Stomach (tissue), 9 donors: ENCODE results near the gene SLC12A7. TPM values are rescaled to one million over a fixed set of nuclear protein-coding genes. Genes with fewer than 3 reads are reported as not detected.
A peak's percentile ranks its signal among the peaks of the same experiment; 100 is the strongest.

ENCODE experiments used
- DNase-seq, 2 donors: peaks; one replicate each; pipeline versions ENCODE4 v3.0.0 to v3.0.0-alpha.2; 2013 to 2019
- H3K27ac ChIP-seq, 5 donors: fragments of 200-600 bp in 4 of 5; sonication (generic) in 4 of 5; one replicate each; pipeline ENCODE4 v1.5.1; 2013 to 2019; ENCODE audit warnings: mild to moderate bottlenecking in 1 of 5, moderate library complexity in 1 of 5
- H3K27me3 ChIP-seq, 3 donors: fragments of 200-600 bp; sonication (generic); one replicate each; pipeline ENCODE4 v1.5.1; 2017 to 2019; ENCODE audit warnings: mixed run types in 1 of 3
- H3K36me3 ChIP-seq, 4 donors: fragments of 200-600 bp; sonication (generic); 1 replicate in 3 of 4; 2 replicates in 1 of 4; pipeline ENCODE4 v1.5.1; 2016 to 2019
- H3K4me1 ChIP-seq, 4 donors: fragments of 200-600 bp; sonication (generic); one replicate each; pipeline ENCODE4 v1.5.1; 2016 to 2019
- H3K4me3 ChIP-seq, 4 donors: fragments of 200-600 bp; sonication (generic) in 3 of 4; one replicate each; pipeline ENCODE4 v1.5.1; 2016 to 2019; ENCODE audit warnings: mild to moderate bottlenecking in 1 of 4
- H3K9me3 ChIP-seq, 4 donors: fragments of 200-600 bp; sonication (generic); one replicate each; pipeline ENCODE4 v1.5.1; 2016 to 2019
- EP300 ChIP-seq: sonication (generic); formaldehyde crosslinking; IDR thresholded peaks from one replicate; pipeline ENCODE4 v1.6.1; 2017; ENCODE audit warnings: antibody characterized with exemption
- POLR2A ChIP-seq, 4 donors: fragments of 450-650 bp; IDR thresholded peaks; one replicate each; pipeline ENCODE4 v1.6.1; 2016; ENCODE audit warnings: antibody characterized with exemption in 4 of 4, control low read depth in 2 of 4, mild to moderate bottlenecking in 1 of 4, moderate library complexity in 1 of 4
- POLR2AphosphoS5 ChIP-seq, 3 donors: sonication (generic); formaldehyde crosslinking; IDR thresholded peaks; one replicate each; pipeline ENCODE4 v1.6.1; 2016; ENCODE audit warnings: antibody characterized with exemption in 3 of 3
- WGBS, 5 donors: extraction: QIAGEN DNeasy Blood & Tissue Kit in 3 of 5; methylation state at CpG; one replicate each; pipeline versions ENCODE4 v1.1.5 to v1.1.7; 2013 to 2018; 5-methylcytosine and 5-hydroxymethylcytosine counted together
- intact Hi-C: fragments of 100-400 bp; cut with DNase I; formaldehyde crosslinking; loops from one replicate; pipeline ENCODE4 v1.15.1; 2023; ENCODE audit warnings: low total_unique reads
- polyA plus RNA-seq, 3 donors: library from polyadenylated mRNA; stranded (reverse); fragments of 200-250 nt; gene quantifications; one replicate each; pipeline ENCODE4 v1.2.3, GENCODE V29; 2013
- total RNA-seq, 5 donors: library from RNA; depleted of rRNA; stranded (reverse); fragments of >200 nt; gene quantifications; one replicate each; pipeline versions ENCODE4 v1.1.0 to v1.2.3, GENCODE V29; 2014 to 2016
- TF ChIP-seq, protein P1 (sequence below), 7 experiments: fragments of 450-650 bp in 4 of 7; fragments of 200-600 bp in 3 of 7; sonication (generic) in 3 of 7; IDR thresholded peaks; one replicate each; pipeline ENCODE4 v1.5.1; 2016 to 2019; ENCODE audit warnings: antibody characterized with exemption in 7 of 7, control low read depth in 2 of 7, mild to moderate bottlenecking in 1 of 7
- donor health status: healthy with polysubstance abuse.
- donor health status: Bipolar disorder and iron deficiency.
- donor health status: healthy.

Gene SLC12A7
- total and polyA plus RNA-seq, 8 donors = 4.7 to 346 (median 37.7) TPM

DNA sequence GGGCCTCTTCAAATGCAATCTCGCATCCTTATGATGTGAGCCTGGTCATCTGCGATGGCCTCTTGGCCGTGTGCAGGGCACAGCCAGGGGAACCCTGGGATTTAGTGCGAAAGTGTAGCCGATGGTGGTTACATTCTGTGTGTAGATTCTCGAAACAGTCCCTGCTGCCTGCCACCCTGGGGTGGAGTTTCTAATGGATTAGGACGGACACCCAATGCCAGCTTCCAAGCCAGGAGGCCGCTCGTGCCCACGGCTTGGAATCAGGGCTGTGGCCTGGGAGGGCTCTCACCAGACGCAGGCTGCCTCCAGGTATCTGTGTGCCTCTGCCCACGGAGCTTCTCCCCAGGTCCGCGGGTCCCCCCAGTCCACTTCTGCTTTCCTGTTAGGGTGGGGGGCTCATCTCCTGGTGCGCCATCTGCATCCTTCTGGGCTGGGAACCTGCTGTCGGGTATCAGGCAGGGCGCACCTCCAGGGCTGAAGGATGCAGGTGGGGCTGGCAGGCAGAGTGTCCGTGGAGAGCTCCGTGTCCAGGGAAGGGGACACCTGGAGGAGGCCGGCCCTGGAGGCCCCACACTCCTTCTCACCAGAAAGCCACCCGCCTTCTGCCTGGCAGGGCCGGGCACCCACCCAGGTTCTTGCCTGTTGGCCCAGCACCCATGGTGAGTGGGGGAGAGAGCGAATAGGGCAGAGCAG is 3.4 kb upstream of the SLC12A7 start:
- H3K9me3 ChIP-seq = no peaks in the 10 kb centered on the region
- WGBS, 5 donors = 86 to 95% (median 93%) methylated on average over 16 to 23 of the region's 23 CpGs
- peaks cover 0 to 17% (median 0%) of the 10 kb centered on the region in 3 donors for H3K27me3 ChIP-seq
- peaks cover 26 to 49% (median 44%) of the 10 kb centered on the region in 4 donors for H3K4me1 ChIP-seq
- no peak for DNase-seq
- no peak overlapping the region for H3K4me3 ChIP-seq
- TF ChIP-seq POLR2A (IDR thresholded peaks at IDR 0.05) = no peak
- no peak for TF ChIP-seq POLR2AphosphoS5 (IDR thresholded peaks at IDR 0.05)
- H3K36me3 ChIP-seq = no peaks in the 10 kb centered on the region
- H3K27ac ChIP-seq = no peak overlapping the region
- intact Hi-C loops = no loop called here

DNA sequence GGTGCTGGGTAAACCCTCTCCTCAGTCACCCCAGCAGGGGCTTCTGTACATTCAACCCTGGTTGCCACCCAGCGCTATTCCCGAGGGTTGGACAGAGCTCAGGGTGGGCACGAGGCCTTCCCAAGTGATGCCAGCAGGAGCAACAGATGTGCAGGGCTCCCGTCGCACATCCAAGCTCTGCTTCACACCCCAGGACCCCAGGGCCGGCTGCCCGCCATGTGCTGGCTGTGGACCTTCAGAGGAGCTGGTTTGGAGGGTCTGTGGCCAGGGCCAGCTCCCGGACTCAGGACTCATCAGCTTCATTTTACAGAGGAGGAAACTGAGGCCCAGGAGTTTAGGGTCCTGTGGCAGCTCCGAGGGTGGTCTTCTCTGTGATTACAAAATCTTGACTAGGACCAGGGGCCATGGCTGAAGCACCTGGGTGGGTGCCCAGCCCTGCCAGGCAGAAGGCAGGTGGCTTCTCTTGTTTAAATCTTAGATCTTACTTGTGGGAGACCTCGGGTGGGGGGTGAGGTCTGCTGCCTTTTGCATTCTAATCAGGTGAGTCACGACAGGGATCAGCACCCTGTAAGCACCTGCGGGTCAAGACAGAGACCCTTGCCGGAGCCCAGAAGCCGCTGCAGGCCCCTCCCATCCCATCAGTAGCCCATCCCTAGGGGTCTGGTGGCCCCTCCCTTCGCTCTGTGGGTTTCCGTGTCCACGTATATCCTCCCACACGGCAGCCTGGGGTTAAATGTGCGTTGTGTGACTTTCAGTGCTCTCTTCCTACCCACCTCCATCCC is 2.1 kb upstream of the SLC12A7 start:
- 75 to 89% (median 87%) methylated on average over 13 to 19 of the region's 19 CpGs for WGBS, 5 donors
- DNase-seq = no peak
- no peak overlapping the region for H3K4me3 ChIP-seq
- no peaks in the 10 kb centered on the region for H3K9me3 ChIP-seq
- TF ChIP-seq POLR2A (IDR thresholded peaks at IDR 0.05) = no peak
- no peak for TF ChIP-seq EP300
- TF ChIP-seq POLR2AphosphoS5 (IDR thresholded peaks at IDR 0.05) = no peak
- TF ChIP-seq, protein P1, sequence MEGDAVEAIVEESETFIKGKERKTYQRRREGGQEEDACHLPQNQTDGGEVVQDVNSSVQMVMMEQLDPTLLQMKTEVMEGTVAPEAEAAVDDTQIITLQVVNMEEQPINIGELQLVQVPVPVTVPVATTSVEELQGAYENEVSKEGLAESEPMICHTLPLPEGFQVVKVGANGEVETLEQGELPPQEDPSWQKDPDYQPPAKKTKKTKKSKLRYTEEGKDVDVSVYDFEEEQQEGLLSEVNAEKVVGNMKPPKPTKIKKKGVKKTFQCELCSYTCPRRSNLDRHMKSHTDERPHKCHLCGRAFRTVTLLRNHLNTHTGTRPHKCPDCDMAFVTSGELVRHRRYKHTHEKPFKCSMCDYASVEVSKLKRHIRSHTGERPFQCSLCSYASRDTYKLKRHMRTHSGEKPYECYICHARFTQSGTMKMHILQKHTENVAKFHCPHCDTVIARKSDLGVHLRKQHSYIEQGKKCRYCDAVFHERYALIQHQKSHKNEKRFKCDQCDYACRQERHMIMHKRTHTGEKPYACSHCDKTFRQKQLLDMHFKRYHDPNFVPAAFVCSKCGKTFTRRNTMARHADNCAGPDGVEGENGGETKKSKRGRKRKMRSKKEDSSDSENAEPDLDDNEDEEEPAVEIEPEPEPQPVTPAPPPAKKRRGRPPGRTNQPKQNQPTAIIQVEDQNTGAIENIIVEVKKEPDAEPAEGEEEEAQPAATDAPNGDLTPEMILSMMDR (IDR thresholded peaks at IDR 0.05) = no peak
- intact Hi-C loops = no loop called here
- no peak overlapping the region for H3K27ac ChIP-seq
- H3K4me1 ChIP-seq = peaks cover 31 to 50% (median 47%) of the 10 kb centered on the region in 4 donors
- H3K27me3 ChIP-seq = peaks cover 0 to 17% (median 0%) of the 10 kb centered on the region in 3 donors
- H3K36me3 ChIP-seq = no peaks in the 10 kb centered on the region

DNA sequence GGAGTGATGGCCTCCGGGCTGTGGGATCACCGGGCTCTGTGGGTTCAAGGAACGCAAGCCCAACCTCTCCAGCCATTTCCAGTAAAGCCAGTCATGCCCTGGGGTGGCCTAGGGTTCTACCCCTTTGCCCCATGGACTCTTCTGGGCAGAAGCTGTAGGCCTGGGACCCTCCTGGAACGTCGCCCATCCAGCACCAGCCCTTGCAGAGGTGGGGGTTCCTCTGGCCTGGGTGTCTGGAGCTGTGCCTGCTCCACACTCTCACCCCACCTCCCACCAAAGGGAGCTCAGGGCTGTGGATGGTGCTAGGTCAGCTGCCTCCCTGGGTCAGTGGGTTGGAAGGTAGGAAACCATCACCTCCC is 1.4 kb upstream of the SLC12A7 start:
- TF ChIP-seq POLR2AphosphoS5 (IDR thresholded peaks at IDR 0.05) (no peak), EP300 (no peak)
- no peaks in the 10 kb centered on the region for H3K36me3 ChIP-seq
- intact Hi-C loops = no loop called here
- 69 to 89% (median 79%) methylated on average over 3 to 5 of the region's 5 CpGs for WGBS, 5 donors
- peaks cover 0 to 17% (median 0%) of the 10 kb centered on the region in 3 donors for H3K27me3 ChIP-seq
- no peak overlapping the region for H3K4me3 ChIP-seq
- H3K27ac ChIP-seq = peak overlapping the region in 4 of 5 donors; percentile 27 to 60 (median 46)
- H3K9me3 ChIP-seq = no peaks in the 10 kb centered on the region
- peaks cover 24 to 50% (median 47%) of the 10 kb centered on the region in 4 donors for H3K4me1 ChIP-seq
- no peak for DNase-seq

DNA sequence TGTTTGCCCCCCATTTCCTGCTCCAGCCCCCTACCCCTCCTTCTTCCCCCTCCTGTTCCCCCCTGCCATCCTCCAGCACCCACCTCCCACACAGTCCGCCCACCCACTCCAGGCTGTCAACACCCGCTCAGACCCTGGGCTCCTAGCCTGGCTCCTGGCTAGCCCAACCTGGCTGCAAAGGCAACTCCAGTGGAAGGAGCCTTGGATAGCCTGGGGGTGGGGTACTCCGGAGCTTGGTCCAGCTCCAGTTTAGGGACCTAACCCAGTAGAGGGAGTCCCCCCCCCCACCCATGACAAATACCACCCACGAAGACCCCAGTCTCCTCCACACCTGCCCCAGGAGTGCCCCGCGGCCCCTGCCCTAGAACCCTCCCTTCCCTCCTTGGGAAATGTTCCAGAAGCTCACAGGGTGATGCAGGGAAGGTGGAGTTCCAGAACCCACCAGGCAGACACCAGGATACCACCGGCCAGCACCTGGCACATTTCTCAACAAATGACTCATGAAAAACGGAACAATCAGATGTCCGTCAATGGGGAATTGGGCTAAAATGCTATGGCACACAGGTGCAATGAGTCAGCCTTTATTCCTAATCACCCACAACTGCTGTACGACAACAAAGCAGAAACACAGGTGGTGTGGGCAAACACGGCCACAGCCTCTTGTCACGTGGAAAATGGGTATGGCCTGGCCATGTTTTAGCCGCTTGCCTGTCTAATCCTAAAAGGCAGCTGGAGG is 901 bp upstream of the SLC12A7 start:
- peak overlapping the region; percentile 55 to 66 (median 62) for H3K27ac ChIP-seq
- intact Hi-C loops = no loop called here
- peak; percentile 73 to 75 for DNase-seq
- no peak overlapping the region for H3K4me3 ChIP-seq
- peak; percentile 15 to 82 (median 69) for TF ChIP-seq POLR2AphosphoS5 (IDR thresholded peaks at IDR 0.05)
- TF ChIP-seq, protein P1 (IDR thresholded peaks at IDR 0.05) = no peak
- no peak for TF ChIP-seq EP300
- peaks cover 24 to 50% (median 49%) of the 10 kb centered on the region in 4 donors for H3K4me1 ChIP-seq
- WGBS, 5 donors = 37 to 58% (median 50%) methylated on average over 13 of the region's 13 CpGs
- H3K27me3 ChIP-seq = peaks cover 0 to 17% (median 0%) of the 10 kb centered on the region in 3 donors
- no peaks in the 10 kb centered on the region for H3K9me3 ChIP-seq
- H3K36me3 ChIP-seq = no peaks in the 10 kb centered on the region

- H3K27ac ChIP-seq = peak overlapping the region; percentile 92 to 97 (median 95)
- peak overlapping the region; percentile 82 to 98 (median 86) for H3K4me3 ChIP-seq
- peaks cover 0 to 17% (median 0%) of the 10 kb centered on the region in 3 donors for H3K27me3 ChIP-seq
- WGBS, 5 donors = 0 to 2% (median 0%) methylated on average over 7 to 42 of the region's 43 CpGs
- peaks cover 38 to 65% (median 62%) of the 10 kb centered on the region in 4 donors for H3K4me1 ChIP-seq
- intact Hi-C loops = no loop called here
- TF ChIP-seq, protein P1 (IDR thresholded peaks at IDR 0.05) = no peak
- TF ChIP-seq POLR2AphosphoS5 (IDR thresholded peaks at IDR 0.05) = no peak
- no peak for TF ChIP-seq EP300
- no peak for TF ChIP-seq POLR2A (IDR thresholded peaks at IDR 0.05)
- H3K9me3 ChIP-seq = no peaks in the 10 kb centered on the region
- DNase-seq = peak in 1 of 2 donors; percentile 81
- no peaks in the 10 kb centered on the region for H3K36me3 ChIP-seq
Observed at GRCh38 chr5:1111241-1111726, 579 bp downstream of the SLC12A7 start.
